Loucy (cell line): ENCODE measurements around the gene CLIP1.

Experiments
- H2AFZ ChIP-seq: fragments of 200-600 bp; sonication (generic); 2 replicates; pipeline ENCODE4 v1.6.0; 2016; ENCODE audit warnings: antibody characterized with exemption, mild to moderate bottlenecking, low read length, moderate library complexity
- H3F3A ChIP-seq: fragments of 200-600 bp; 2 replicates; pipeline ENCODE4 v1.6.0; 2016; ENCODE audit warnings: antibody characterized with exemption, low read depth, mild to moderate bottlenecking
- H3K27me3 ChIP-seq: fragments of 200-600 bp; sonication (generic); 2 replicates; pipeline ENCODE4 v1.6.1; 2014; ENCODE audit warnings: low read length, mild to moderate bottlenecking; ENCODE audit not compliant: insufficient read depth, poor library complexity, severe bottlenecking
- H3K36me3 ChIP-seq: fragments of 200-600 bp; sonication (generic); 2 replicates; pipeline ENCODE4 v1.6.1; 2016; ENCODE audit warnings: low read length; ENCODE audit not compliant: insufficient read depth
- H3K4me1 ChIP-seq: fragments of 200-600 bp; sonication (generic); 2 replicates; pipeline ENCODE4 v1.5.1; 2014; ENCODE audit warnings: low read length, mild to moderate bottlenecking; ENCODE audit not compliant: insufficient read depth, poor library complexity, severe bottlenecking
- H3K4me2 ChIP-seq: fragments of 200-600 bp; sonication (generic); 2 replicates; pipeline ENCODE4 v1.6.0; 2014; ENCODE audit warnings: antibody characterized with exemption, low read length, low read depth, mild to moderate bottlenecking; ENCODE audit not compliant: poor library complexity, severe bottlenecking
- H3K4me3 ChIP-seq: fragments of 200-600 bp; sonication (generic); 2 replicates; pipeline ENCODE4 v1.5.1; 2014; ENCODE audit warnings: low read length, mild to moderate bottlenecking, mixed read lengths; ENCODE audit not compliant: poor library complexity, severe bottlenecking
- H3K79me2 ChIP-seq: fragments of 200-600 bp; sonication (generic); 2 replicates; pipeline ENCODE4 v1.6.1; 2014; ENCODE audit warnings: low read length; ENCODE audit not compliant: insufficient read depth
- H3K9ac ChIP-seq: fragments of 200-600 bp; sonication (generic); 2 replicates; pipeline ENCODE4 v1.6.0; 2014; ENCODE audit warnings: mild to moderate bottlenecking, low read depth, low read length, moderate library complexity; ENCODE audit not compliant: poor library complexity, severe bottlenecking
- H3K9me2 ChIP-seq: fragments of 200-600 bp; sonication (generic); replicated peaks from 2 replicates; pipeline ENCODE4 v1.6.1; 2016; ENCODE audit warnings: low read depth, low read length, mixed read lengths
- H3K9me3 ChIP-seq: fragments of 200-600 bp; sonication (generic); 2 replicates; pipeline ENCODE4 v1.6.1; 2014; ENCODE audit warnings: mild to moderate bottlenecking, antibody characterized with exemption, low read length, low read depth; ENCODE audit not compliant: insufficient read depth
- H4K20me1 ChIP-seq: fragments of 200-600 bp; sonication (generic); 2 replicates; pipeline ENCODE4 v1.6.0; 2014; ENCODE audit warnings: antibody characterized with exemption, low read length, mild to moderate bottlenecking; ENCODE audit not compliant: insufficient read depth, poor library complexity, severe bottlenecking
- EZH2phosphoT487 ChIP-seq: fragments of 200-600 bp; IDR thresholded peaks from 2 replicates; pipeline ENCODE4 v1.6.1; 2018; ENCODE audit warnings: antibody characterized with exemption, mild to moderate bottlenecking, moderate library complexity, borderline replicate concordance
- TF ChIP-seq, protein P1 (sequence below): fragments of 200-600 bp; sonication (generic); conservative IDR thresholded peaks from 2 replicates; pipeline ENCODE4 v1.5.1; 2014; ENCODE audit warnings: mild to moderate bottlenecking, antibody characterized with exemption, low read length

The CLIP1 gene

DNA sequence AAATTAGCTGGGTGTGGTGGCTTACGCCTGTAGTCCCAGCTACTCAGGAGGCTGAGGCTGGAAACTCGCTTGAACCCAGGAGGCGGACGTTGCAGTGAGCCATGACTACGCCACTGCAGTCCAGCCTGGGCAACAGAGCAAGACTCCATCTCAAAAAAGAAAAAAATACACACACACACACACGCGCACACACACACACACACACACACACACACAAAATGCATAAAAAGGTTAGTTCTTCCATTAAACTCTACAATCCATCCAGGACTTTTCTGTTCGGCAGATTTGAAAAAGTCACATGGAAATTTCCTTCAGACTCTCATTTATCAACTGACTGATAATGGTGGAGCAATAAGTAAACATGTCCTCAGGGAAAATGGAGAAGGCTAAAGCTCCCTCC is 147.0 kb downstream of the CLIP1 start:
- Histone ChIP-seq H4K20me1 (no peaks in the 10 kb centered on the region), H3K36me3 (peaks cover 7% of the 10 kb centered on the region; the same call in 1 of the 2 replicates)

DNA sequence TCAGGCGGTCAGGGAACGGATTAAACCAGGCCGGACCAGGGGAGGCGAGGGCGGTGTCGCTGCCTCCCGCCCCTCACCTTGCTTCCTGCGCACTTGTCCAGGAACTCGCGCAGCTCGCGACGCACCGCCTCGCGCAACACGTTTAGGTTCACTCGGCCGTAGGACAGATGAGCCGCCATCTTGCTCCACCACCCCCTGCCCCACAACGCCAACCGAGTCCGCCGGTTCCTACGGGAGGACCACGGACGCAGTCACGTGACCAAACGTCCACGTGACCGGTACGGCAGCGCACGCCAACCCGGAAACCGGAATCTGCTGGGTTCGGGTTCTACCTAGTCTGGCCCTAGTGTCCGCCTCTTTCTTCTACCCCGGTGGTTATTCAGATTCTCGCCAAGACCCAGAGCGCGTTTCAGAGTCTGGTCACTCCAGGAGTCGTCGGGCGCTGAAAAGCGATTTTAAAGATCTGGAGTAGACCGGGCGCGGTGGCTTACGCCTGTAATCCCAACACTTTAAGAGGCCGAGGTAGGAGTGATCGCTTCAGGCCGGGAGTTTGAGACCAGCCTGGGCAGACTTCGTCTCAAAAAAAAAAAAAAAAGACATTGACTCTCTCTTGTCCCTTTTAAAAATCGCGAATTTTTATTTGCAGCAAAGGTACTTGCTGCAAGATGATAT is 156.1 kb downstream of the CLIP1 start, which contains the start of gene VPS33A:
Gene VPS33A (minus strand): TSS at position 265 of the 672 bp plus-strand sequence. CDS start 86 bp downstream, at position 179.
- H3K9ac ChIP-seq, result peak within 1 kb of the TSS; percentile 77
- no peaks in the 10 kb centered on the region for H3K9me2 ChIP-seq
- H3K4me2 ChIP-seq, result peak within 1 kb of the TSS; percentile 85
- H3K4me1 ChIP-seq, result peaks cover 13% of the 10 kb centered on the region
- H3K36me3 ChIP-seq, result no peaks in the 10 kb centered on the region
- H3K9me3 ChIP-seq, result no peaks in the 10 kb centered on the region
- TF ChIP-seq, protein P1, sequence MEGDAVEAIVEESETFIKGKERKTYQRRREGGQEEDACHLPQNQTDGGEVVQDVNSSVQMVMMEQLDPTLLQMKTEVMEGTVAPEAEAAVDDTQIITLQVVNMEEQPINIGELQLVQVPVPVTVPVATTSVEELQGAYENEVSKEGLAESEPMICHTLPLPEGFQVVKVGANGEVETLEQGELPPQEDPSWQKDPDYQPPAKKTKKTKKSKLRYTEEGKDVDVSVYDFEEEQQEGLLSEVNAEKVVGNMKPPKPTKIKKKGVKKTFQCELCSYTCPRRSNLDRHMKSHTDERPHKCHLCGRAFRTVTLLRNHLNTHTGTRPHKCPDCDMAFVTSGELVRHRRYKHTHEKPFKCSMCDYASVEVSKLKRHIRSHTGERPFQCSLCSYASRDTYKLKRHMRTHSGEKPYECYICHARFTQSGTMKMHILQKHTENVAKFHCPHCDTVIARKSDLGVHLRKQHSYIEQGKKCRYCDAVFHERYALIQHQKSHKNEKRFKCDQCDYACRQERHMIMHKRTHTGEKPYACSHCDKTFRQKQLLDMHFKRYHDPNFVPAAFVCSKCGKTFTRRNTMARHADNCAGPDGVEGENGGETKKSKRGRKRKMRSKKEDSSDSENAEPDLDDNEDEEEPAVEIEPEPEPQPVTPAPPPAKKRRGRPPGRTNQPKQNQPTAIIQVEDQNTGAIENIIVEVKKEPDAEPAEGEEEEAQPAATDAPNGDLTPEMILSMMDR, result no peak
- TF ChIP-seq EZH2phosphoT487, result no peak
- H3K4me3 ChIP-seq, result peak within 1 kb of the TSS; percentile 89
- H3F3A ChIP-seq, result no peaks in the 10 kb centered on the region
- peaks cover 4% of the 10 kb centered on the region; the same call in 1 of the 2 replicates for H3K79me2 ChIP-seq
- H2AFZ ChIP-seq, result peak within 1 kb of the TSS; percentile 97
- H3K27me3 ChIP-seq, result no peaks in the 10 kb centered on the region
- H4K20me1 ChIP-seq, result no peaks in the 10 kb centered on the region

More for the DNA sequence above, 147.0 kb downstream of the CLIP1 start:
- Histone ChIP-seq H3K9ac (no peak overlapping the region), H3K79me2 (no peaks in the 10 kb centered on the region), H3K9me2 (no peaks in the 10 kb centered on the region), H3K4me3 (no peak overlapping the region), H3K4me2 (no peak overlapping the region), H3K4me1 (no peaks in the 10 kb centered on the region), H3K9me3 (no peaks in the 10 kb centered on the region), H3F3A (no peaks in the 10 kb centered on the region), H3K27me3 (no peaks in the 10 kb centered on the region), H2AFZ (no peak overlapping the region)
- TF ChIP-seq, protein P1, result no peak
- no peak for TF ChIP-seq EZH2phosphoT487

DNA sequence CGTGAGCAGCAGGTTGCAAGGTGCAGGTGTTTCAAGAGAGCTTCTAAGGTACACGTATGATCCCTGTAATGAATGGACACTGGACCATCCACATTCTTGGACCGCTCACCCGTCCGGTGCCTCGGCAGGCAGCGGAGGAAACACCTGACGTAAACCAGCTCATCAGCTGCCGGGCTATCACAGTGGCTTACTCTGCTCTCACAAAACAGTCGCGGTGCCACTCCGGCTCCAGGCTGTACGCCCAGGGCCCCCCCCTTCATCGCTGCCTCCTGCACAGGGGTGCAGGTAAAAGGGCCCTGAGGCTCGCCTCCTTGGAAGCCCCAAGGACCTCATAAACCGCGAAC is 156.6 kb downstream of the CLIP1 start:
- peaks cover 13% of the 10 kb centered on the region for H3K4me1 ChIP-seq
- no peaks in the 10 kb centered on the region for H3K9me2 ChIP-seq
- H3K27me3 ChIP-seq, result no peaks in the 10 kb centered on the region
- H3K9me3 ChIP-seq, result no peaks in the 10 kb centered on the region
- peaks cover 4% of the 10 kb centered on the region; the same call in 1 of the 2 replicates for H3K79me2 ChIP-seq
- no peaks in the 10 kb centered on the region for H3K36me3 ChIP-seq
- peak overlapping the region; percentile 97 for H2AFZ ChIP-seq
- TF ChIP-seq EZH2phosphoT487, result no peak
- TF ChIP-seq, protein P1, result no peak
- H3K4me2 ChIP-seq, result peak overlapping the region; percentile 85
- H3K4me3 ChIP-seq, result peak overlapping the region; percentile 89
- peak overlapping the region; percentile 77 for H3K9ac ChIP-seq
- H3F3A ChIP-seq, result no peaks in the 10 kb centered on the region
- H4K20me1 ChIP-seq, result no peaks in the 10 kb centered on the region
